SKM-1 treated with dmso at 0.1 percent for 144 hours (cell line): ENCODE results near the gene ZNF669.

Experiments
- DNase-seq: peaks from one replicate; lab custom pipeline; 2025; ENCODE audit not compliant: unreplicated experiment; lab: John Stamatoyannopoulos, UW

Gene ZNF669

GRCh38 chr1:247077213-247077612 lies 26.9 kb downstream of the ZNF669 start:
- no peak for DNase-seq

GRCh38 chr1:247070645-247071044 lies 33.5 kb downstream of the ZNF669 start:
- DNase-seq = no peak

- DNase-seq = no peak
These were observed 39.9 kb downstream of the ZNF669 start for GRCh38 chr1:247064304-247064703.

GRCh38 chr1:247060771-247061170 lies 43.4 kb downstream of the ZNF669 start:
- no peak for DNase-seq

DNA sequence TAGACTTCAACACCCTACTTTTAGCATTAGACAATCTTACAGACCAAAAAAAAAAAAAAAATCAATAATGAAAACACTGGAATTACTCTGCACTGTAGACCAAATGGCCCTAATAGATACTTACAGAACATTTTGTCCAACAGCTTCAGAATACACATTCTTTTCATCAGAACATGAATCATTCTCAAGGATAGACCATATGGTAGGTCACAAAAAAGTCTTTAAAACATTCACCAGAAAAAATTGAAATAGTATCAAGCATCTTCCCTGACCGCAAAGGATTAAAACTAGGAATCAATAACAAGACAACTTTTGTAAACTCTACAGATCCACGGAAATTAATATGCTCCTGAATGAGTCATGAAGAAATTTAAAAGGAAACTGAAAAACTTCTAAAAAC lies 48.1 kb downstream of the ZNF669 start:
- DNase-seq = no peak

GRCh38 chr1:247054992-247055415 lies 49.2 kb downstream of the ZNF669 start:
- no peak for DNase-seq
